Stimulated activated CD8-positive, alpha-beta memory T cell treated with anti-CD3 and anti-CD28 coated beads, Interleukin-7, amount 100 ng/mL, for 24 hours (primary cell): Measurements from ENCODE around the gene DGKB.
"Not testable (repeated sequence)": the region's sequence is repeated elsewhere in the genome, so short reads cannot be mapped to it uniquely, and the experiment has no call there.

Source experiments
- DNase-seq: peaks from one replicate; pipeline ENCODE4 v3.0.0-alpha.2; 2020; ENCODE audit warnings: low read depth

The DGKB gene

GRCh38 chr7:14288701-14289100, 613.9 kb downstream of the DGKB start:
- no peak for DNase-seq

GRCh38 chr7:14287398-14287797, 615.2 kb downstream of the DGKB start:
- DNase-seq, result no peak

- no peak for DNase-seq
Observed at GRCh38 chr7:14286036-14286435, 616.5 kb downstream of the DGKB start.

GRCh38 chr7:14279065-14279871, 623.3 kb downstream of the DGKB start:
- DNase-seq, result not testable (repeated sequence)

GRCh38 chr7:14275356-14275755, 627.2 kb downstream of the DGKB start:
- no peak for DNase-seq

GRCh38 chr7:14271441-14271840, 631.1 kb downstream of the DGKB start:
- no peak for DNase-seq

GRCh38 chr7:14270099-14270498, 632.5 kb downstream of the DGKB start:
- DNase-seq, result no peak

- DNase-seq, result no peak
Observed at GRCh38 chr7:14260011-14260410, 642.5 kb downstream of the DGKB start.

GRCh38 chr7:14258861-14259260, 643.7 kb downstream of the DGKB start:
- DNase-seq, result no peak

- DNase-seq, result no peak
Observed at GRCh38 chr7:14258441-14258840, 644.1 kb downstream of the DGKB start.

GRCh38 chr7:14252458-14252857, 650.1 kb downstream of the DGKB start:
- DNase-seq, result no peak

- DNase-seq, result no peak
Observed at GRCh38 chr7:14242175-14242574, 660.4 kb downstream of the DGKB start.

- DNase-seq, result no peak
Observed at GRCh38 chr7:14236834-14237233, 665.7 kb downstream of the DGKB start.

GRCh38 chr7:14235056-14235455, 667.5 kb downstream of the DGKB start:
- DNase-seq, result no peak

GRCh38 chr7:14233868-14234369, 668.6 kb downstream of the DGKB start:
- no peak for DNase-seq

- no peak for DNase-seq
Observed at GRCh38 chr7:14233076-14233867, 669.3 kb downstream of the DGKB start.

- no peak for DNase-seq
Observed at GRCh38 chr7:14229047-14229446, 673.5 kb downstream of the DGKB start.

- DNase-seq, result no peak
Observed at GRCh38 chr7:14228341-14228740, 674.2 kb downstream of the DGKB start.

- no peak for DNase-seq
Observed at GRCh38 chr7:14226126-14226525, 676.4 kb downstream of the DGKB start.

GRCh38 chr7:14219125-14219524, 683.4 kb downstream of the DGKB start:
- no peak for DNase-seq

GRCh38 chr7:14218338-14218737, 684.2 kb downstream of the DGKB start:
- no peak for DNase-seq

GRCh38 chr7:14209896-14210484, 692.6 kb downstream of the DGKB start:
- no peak for DNase-seq

GRCh38 chr7:14207711-14208110, 694.8 kb downstream of the DGKB start:
- no peak for DNase-seq
